ENCODE measurements around the gene LIAS.

Gene LIAS

GRCh38 chr4:39525822-39526690 lies 67.2 kb downstream of the LIAS start:
- H2AFZ ChIP-seq (ENCODE audit: low read depth, low read length), result 0 out of 2 replicates have a peak overlapping the region, but pooled peaks have one; percentile 80

DNA sequence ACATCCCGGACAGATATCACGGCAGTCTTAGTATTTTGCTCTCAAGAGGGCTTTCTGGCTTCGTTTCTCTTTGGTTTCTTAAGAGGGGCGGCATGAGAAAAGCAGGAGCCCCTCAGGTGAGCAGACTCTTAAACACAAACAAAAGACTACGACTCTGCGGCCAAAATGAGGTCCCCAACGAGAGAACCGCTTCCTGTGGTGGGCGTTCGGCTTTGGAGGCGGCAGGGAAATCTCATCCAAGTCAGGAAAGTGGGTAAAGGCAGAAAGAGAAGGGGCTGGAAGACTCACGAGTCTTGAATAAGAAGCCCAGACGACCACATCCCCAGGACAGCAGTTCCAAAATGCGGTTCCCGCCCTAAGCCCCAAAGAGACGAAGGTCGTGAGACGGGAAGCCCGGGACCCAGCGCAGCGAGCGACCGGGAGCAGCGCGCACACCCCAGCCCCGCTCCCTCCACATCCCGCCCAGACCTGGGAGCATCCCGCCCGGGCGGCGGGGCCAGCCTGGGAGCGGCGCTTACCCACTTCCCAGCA lies 68.0 kb downstream of the LIAS start:
- Histone ChIP-seq H3K4me1 (ENCODE audit: low read length) (peaks cover 13% of the 10 kb centered on the region), H3K79me2 (ENCODE audit: low read length) (peaks cover 23% of the 10 kb centered on the region), H3K36me3 (replicated peaks; ENCODE audit: low read depth, low read length) (peaks cover 9% of the 10 kb centered on the region), H2AFZ (ENCODE audit: low read depth, low read length) (peak overlapping the region; percentile 80), H3K9me3 (ENCODE audit: insufficient read depth, low read length) (0 out of 2 replicates have a peak, but pooled peaks cover 2% of the 10 kb centered on the region), H3K9ac (ENCODE audit: low read length) (peak overlapping the region; percentile 82), H3K4me3 (ENCODE audit: low read length) (peak overlapping the region; percentile 84), H3K4me2 (ENCODE audit: low read length) (peak overlapping the region; percentile 93), H4K20me1 (ENCODE audit: insufficient read depth, low read length) (no peaks in the 10 kb centered on the region), H3K27ac (ENCODE audit: low read length) (peak overlapping the region; percentile 35), H3K27me3 (ENCODE audit: low read depth, low read length) (no peaks in the 10 kb centered on the region)
- TF ChIP-seq CTCF (IDR thresholded peaks at IDR 0.05; ENCODE audit: low read depth, low read length) (no peak), EZH2phosphoT487 (IDR thresholded peaks at IDR 0.05; ENCODE audit: low read depth) (no peak)

More at GRCh38 chr4:39525822-39526690, 67.2 kb downstream of the LIAS start:
- 0 out of 2 replicates have a peak, but pooled peaks cover 2% of the 10 kb centered on the region for H3K9me3 ChIP-seq (ENCODE audit: insufficient read depth, low read length)
- H4K20me1 ChIP-seq (ENCODE audit: insufficient read depth, low read length), result no peaks in the 10 kb centered on the region
- H3K27ac ChIP-seq (ENCODE audit: low read length), result no peak overlapping the region
- H3K27me3 ChIP-seq (ENCODE audit: low read depth, low read length), result no peaks in the 10 kb centered on the region
- TF ChIP-seq CTCF (IDR thresholded peaks at IDR 0.05; ENCODE audit: low read depth, low read length) (no peak), EZH2phosphoT487 (IDR thresholded peaks at IDR 0.05; ENCODE audit: low read depth) (no peak)
- peak overlapping the region; percentile 84 for H3K4me3 ChIP-seq (ENCODE audit: low read length)
- H3K36me3 ChIP-seq (replicated peaks; ENCODE audit: low read depth, low read length), result peaks cover 8% of the 10 kb centered on the region
- peaks cover 13% of the 10 kb centered on the region for H3K4me1 ChIP-seq (ENCODE audit: low read length)
- peak overlapping the region; percentile 82 for H3K9ac ChIP-seq (ENCODE audit: low read length)
- peaks cover 23% of the 10 kb centered on the region for H3K79me2 ChIP-seq (ENCODE audit: low read length)
- peak overlapping the region; percentile 93 for H3K4me2 ChIP-seq (ENCODE audit: low read length)

DNA sequence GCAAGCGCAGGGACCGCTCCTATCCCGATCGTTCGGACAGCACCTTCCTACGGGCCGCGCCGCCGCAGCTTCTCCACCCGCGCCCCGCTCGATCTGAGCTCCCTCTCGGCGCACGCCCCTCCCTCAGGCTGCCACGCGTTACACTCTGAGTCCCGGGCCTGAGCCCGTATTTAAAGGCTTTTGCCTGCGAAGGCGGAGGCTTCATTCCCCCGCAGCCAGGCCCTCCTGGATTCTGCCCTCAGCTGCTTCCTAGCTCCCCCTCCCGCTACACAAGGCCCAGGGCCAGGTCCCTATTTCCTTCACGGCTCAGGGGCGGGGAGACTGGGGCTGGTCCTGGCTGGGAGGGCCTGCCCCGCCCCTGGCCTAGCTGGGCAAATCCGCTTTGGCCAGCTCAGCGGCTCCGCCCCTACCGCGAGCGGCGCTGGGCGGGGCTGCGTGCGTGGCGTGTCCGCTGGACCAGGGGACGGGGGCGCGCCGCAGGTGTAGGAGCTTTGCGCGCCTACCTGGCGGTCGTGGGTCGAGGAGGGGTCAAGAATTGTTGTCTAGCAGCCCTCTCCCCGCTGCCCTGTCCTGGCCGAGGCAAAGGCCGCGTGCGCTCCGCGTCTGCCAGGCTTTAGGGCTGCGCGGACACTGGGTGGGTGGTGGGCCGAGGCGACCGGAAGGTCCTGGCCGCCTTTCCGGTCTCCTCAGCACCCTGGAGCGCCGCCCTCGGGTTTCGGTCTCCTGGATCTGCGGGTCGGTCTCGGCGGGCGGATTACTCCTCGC lies 68.6 kb downstream of the LIAS start, which contains the start of gene UGDH:
UGDH (minus strand) TSS at position 144 of the 765 bp plus-strand sequence. CDS start 5,927 bp downstream, outside the sequence.
- Histone ChIP-seq H3K79me2 (ENCODE audit: low read length) (peaks cover 23% of the 10 kb centered on the region), H3K9ac (ENCODE audit: low read length) (peak within 1 kb of the TSS; percentile 85), H3K4me3 (ENCODE audit: low read length) (peak within 1 kb of the TSS; percentile 84), H2AFZ (ENCODE audit: low read depth, low read length) (peak within 1 kb of the TSS; percentile 80), H3K4me2 (ENCODE audit: low read length) (peak within 1 kb of the TSS; percentile 93), H3K36me3 (replicated peaks; ENCODE audit: low read depth, low read length) (peaks cover 14% of the 10 kb centered on the region), H3K27ac (ENCODE audit: low read length) (peak within 1 kb of the TSS; percentile 35), H3K9me3 (ENCODE audit: insufficient read depth, low read length) (0 out of 2 replicates have a peak, but pooled peaks cover 2% of the 10 kb centered on the region), H3K4me1 (ENCODE audit: low read length) (peaks cover 13% of the 10 kb centered on the region), H3K27me3 (ENCODE audit: low read depth, low read length) (no peaks in the 10 kb centered on the region), H4K20me1 (ENCODE audit: insufficient read depth, low read length) (no peaks in the 10 kb centered on the region)
- TF ChIP-seq CTCF (IDR thresholded peaks at IDR 0.05; ENCODE audit: low read depth, low read length) (peak; percentile 17), EZH2phosphoT487 (IDR thresholded peaks at IDR 0.05; ENCODE audit: low read depth) (no peak)
